T47D (cell line): ENCODE results near the gene IL17RC.
A peak's percentile ranks its signal among the peaks of the same experiment; 100 is the strongest.
"Not testable (repeated sequence)": the region's sequence is repeated elsewhere in the genome, so short reads cannot be mapped to it uniquely, and the experiment has no call there.

ENCODE experiments used
- DNase-seq, 2 experiments: peaks; one replicate each; pipeline versions ENCODE4 v3.0.0 to v3.0.0-alpha.2; 2011 to 2012; ENCODE audit warnings: low read depth in 1 of 2, low spot score in 1 of 2
- JUND ChIP-seq: IDR thresholded peaks from 2 replicates; pipeline ENCODE4 v1.6.1; 2012; ENCODE audit warnings: low read depth
- in situ Hi-C: cut with HindIII; loops from 2 replicates; pipeline ENCODE4 v1.10.0; 2016; ENCODE audit warnings: low sequenced_read_pairs, low pct_unique_long_range_greater_than_20kb

IL17RC gene

DNA sequence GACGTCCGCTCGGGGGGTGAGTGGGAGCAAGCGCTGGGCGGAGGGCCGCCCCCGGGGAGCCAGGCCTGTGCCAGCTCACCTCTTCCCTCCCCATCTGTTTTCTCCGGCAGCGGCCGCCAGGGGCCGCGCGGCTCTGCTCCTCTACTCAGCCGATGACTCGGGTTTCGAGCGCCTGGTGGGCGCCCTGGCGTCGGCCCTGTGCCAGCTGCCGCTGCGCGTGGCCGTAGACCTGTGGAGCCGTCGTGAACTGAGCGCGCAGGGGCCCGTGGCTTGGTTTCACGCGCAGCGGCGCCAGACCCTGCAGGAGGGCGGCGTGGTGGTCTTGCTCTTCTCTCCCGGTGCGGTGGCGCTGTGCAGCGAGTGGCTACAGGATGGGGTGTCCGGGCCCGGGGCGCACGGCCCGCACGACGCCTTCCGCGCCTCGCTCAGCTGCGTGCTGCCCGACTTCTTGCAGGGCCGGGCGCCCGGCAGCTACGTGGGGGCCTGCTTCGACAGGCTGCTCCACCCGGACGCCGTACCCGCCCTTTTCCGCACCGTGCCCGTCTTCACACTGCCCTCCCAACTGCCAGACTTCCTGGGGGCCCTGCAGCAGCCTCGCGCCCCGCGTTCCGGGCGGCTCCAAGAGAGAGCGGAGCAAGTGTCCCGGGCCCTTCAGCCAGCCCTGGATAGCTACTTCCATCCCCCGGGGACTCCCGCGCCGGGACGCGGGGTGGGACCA is 16.1 kb downstream of the IL17RC start:
- in situ Hi-C loops = no loop called here
- peak in 1 of 2 experiments; percentile 82 for DNase-seq
- TF ChIP-seq JUND = no peak

DNA sequence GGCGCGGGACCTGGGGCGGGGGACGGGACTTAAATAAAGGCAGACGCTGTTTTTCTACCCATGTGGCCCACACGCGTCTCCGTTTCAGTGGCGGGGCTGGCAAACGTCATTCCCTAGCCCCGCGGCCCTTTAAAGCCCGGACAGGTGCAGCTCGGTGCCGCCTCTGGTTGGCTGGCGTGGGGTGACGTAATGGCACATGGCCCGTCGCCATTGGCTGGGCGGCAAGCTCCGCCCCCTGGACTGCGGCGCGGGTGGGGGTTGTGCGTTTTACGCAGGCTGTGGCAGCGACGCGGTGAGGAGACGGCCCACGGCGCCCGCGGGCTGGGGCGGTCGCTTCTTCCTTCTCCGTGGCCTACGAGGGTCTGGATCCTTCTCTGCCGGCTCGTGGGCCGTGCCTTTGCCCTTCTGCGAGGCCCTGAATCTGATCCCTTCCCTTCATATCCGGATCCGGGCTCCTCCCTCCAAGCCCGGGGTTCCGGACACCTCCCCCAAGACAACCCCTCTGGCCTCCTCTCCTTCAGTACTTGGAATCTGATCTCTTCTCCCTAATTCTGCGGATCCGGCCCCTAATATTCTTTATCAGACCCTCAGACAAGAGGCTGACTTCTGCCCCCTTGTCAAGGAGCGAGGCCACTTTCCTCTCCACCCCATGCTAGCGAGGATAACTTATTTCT is 16.8 kb downstream of the IL17RC start, which contains the start of gene CRELD1:
Gene CRELD1 (plus strand): TSS at position 274 of the 674 bp plus-strand sequence. CDS start 605 bp downstream, outside the sequence.
- TF ChIP-seq JUND = no peak
- in situ Hi-C loops = no loop called here
- DNase-seq = peak; percentile 67 to 98

DNA sequence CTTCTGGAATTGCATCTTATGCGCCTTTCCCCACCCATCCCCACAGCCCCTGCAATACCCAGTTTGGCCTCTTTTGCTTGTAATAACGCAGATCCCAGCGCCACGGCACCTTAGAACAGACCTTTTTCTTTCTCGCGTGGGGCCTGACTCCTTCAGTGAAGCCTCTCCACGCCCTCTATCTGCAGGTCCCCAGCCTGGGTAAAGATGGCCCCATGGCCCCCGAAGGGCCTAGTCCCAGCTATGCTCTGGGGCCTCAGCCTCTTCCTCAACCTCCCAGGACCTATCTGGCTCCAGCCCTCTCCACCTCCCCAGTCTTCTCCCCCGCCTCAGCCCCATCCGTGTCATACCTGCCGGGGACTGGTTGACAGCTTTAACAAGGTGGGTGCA is 17.3 kb downstream of the IL17RC start:
- in situ Hi-C loops = no loop called here
- TF ChIP-seq JUND = no peak
- DNase-seq = no peak

DNA sequence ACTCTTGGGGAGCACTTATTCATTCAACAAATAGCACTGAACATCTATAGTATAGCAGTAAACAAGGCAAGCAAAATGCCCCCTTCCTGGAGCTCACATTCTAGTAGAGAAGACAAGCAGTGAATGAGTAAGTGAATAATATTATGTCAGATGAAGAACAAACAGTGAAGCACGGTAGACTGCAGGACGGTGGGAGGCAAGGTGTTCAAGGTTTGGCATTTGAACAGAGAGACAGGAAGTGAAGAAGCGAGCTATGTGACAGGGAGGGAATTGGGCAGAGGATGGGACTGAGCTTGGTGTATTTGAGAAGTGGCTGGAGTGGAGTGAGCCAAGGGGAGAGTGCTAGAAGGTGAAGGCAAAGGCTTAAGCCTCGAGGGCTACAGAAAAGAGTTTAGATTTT is 18.1 kb downstream of the IL17RC start:
- no peak for TF ChIP-seq JUND
- in situ Hi-C loops = no loop called here
- no peak for DNase-seq

DNA sequence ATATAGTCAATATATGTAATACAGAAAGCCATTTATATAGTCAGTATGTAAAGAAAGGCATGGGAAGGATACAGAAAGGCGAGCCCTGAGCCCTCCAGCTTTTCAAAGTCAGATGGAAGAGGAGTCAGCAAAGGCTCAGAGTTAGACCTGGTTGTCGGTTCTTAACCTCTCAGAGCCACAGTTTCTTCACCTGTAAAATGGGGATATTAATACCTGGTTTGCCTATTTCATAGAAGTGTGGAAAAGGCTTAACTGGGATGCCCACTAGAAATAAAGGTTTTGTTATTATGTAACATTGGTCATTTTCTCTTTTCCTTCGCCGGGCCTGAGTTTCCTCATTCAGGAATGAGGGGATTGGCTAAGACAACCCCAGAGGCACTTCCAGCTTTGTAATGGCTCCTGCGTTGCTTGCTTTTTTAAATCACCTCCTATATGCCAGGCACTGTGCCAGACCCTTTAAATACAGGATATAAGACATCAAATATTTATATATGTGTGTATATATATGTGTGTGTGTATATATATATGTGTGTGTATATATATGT is 19.1 kb downstream of the IL17RC start:
- in situ Hi-C loops = no loop called here
- no peak for DNase-seq
- no peak for TF ChIP-seq JUND

DNA sequence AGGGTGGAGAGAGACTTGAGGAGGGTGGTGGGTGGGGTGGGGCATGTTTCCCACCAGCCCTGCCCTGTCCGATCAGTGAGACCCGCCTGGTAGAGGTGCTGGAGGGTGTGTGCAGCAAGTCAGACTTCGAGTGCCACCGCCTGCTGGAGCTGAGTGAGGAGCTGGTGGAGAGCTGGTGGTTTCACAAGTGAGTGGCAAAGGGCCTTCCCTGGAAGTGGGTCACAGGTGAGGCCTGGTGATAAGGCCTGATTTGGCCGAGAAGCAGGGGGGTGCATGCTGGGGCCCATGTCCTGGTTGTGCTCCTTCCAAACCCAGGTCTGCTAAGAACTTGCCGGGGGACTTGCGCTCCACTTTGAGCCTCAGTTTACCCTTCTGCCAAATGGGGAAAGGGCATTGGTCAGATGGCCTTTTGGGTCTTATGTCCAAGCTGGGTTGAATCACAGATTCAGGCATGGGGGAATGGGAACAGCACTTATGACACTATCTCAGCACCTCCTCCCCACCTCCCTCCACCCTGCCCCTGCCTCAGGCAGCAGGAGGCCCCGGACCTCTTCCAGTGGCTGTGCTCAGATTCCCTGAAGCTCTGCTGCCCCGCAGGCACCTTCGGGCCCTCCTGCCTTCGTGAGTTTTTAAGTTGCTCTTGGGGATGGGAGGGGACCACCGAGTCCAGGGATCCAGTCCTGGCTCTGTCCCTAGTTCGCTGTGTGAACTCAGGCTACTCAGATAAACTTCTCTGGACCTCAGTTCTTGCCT is 20.8 kb downstream of the IL17RC start:
- no peak for DNase-seq
- TF ChIP-seq JUND = no peak
- in situ Hi-C loops = no loop called here

DNA sequence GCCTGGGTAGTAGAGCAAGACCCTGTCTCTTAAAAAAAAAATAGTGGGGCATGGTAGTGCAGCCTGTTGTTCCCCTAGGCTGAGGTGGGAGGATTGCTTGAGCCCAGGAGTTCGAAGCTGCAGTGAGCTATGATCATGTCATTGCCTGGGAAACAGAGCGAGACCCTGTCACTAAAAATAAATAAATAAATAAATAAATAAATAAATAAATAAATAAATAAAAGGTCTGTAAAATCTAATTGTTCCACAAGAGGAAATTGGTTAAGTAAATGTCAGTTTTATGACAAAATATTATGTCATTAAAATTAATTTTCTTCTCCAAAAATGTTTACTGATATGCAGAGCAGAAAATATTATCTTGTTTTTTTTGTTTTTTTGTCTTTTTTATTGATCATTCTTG is 22.1 kb downstream of the IL17RC start:
- DNase-seq = no peak
- TF ChIP-seq JUND = no peak
- in situ Hi-C loops = no loop called here

DNA sequence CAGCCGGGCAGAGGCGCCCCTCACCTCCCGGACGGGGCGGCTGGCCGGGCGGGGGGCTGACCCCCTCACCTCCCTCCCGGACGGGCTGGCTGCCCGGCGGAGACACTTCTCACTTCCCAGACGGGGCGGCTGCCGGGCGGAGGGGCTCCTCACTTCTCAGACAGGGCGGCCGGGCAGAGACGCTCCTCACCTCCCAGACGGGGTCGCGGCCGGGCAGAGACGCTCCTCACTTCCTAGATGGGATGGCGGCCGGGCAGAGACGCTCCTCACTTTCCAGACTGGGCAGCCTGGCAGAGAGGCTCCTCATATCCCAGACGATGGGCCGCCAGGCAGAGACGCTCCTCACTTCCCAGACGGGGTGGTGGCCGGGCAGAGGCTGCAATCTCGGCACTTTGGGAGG is 23.0 kb downstream of the IL17RC start:
- DNase-seq, in situ Hi-C loops: not testable (repeated sequence)

DNA sequence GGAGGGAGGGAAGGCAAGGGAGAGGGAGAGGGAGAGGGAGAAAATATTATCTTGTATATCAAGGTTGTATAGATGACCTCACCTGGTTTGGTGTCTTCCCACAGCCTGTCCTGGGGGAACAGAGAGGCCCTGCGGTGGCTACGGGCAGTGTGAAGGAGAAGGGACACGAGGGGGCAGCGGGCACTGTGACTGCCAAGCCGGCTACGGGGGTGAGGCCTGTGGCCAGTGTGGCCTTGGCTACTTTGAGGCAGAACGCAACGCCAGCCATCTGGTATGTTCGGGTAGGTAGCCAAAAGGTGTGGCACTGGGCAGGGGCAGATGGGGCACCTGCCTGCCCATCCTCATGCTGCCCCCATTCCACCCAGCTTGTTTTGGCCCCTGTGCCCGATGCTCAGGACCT is 23.8 kb downstream of the IL17RC start:
- in situ Hi-C loops = no loop called here
- no peak for TF ChIP-seq JUND
- no peak for DNase-seq

DNA sequence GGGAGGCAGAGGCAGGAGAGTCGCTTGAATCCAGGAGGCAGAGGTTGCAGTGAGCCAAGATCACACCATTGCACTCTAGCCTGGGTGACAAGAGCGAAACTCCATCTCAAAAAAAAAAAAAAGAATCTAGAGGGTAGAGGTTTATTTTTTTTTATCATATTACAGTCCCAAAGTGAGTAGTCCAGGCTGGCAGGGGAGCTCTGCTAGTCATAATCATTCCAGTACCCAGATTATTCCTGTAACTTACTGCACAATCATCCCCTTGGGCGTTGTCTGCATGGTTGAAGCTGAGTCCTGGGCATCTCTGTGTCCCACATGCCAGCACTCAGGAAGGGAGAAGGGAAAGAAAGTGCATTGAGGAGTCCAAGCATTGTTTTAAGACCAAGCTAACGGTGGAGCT is 25.3 kb downstream of the IL17RC start:
- no peak for DNase-seq
- in situ Hi-C loops = no loop called here
- no peak for TF ChIP-seq JUND

DNA sequence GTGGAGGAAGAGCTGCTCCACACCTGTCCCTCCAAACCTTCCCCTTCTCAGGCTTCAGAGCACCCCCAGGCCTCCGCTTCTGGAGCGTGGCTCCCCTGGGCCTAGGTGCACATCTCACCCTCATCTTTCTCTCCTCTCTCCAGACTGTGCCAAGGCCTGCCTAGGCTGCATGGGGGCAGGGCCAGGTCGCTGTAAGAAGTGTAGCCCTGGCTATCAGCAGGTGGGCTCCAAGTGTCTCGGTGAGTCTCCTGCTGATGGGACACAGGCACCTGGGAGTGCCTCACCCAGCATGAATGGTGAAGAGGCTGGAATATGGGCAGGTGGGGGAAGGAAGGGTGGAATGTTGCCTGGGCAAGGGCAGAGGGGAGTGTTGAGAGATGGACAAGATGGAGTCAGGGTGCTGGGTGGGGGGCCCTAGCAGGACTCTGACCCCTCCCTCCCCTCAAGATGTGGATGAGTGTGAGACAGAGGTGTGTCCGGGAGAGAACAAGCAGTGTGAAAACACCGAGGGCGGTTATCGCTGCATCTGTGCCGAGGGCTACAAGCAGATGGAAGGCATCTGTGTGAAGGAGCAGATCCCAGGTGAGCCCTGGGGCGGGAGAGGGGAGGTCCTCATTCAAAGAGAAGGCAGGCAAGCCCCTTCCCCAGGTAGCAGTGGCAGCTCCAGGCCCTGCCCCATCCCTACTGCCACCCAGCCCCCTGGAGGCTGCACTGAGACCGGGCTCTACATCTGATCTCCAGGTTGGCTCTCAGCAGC is 26.2 kb downstream of the IL17RC start:
- TF ChIP-seq JUND = no peak
- no peak for DNase-seq
- in situ Hi-C loops = no loop called here

DNA sequence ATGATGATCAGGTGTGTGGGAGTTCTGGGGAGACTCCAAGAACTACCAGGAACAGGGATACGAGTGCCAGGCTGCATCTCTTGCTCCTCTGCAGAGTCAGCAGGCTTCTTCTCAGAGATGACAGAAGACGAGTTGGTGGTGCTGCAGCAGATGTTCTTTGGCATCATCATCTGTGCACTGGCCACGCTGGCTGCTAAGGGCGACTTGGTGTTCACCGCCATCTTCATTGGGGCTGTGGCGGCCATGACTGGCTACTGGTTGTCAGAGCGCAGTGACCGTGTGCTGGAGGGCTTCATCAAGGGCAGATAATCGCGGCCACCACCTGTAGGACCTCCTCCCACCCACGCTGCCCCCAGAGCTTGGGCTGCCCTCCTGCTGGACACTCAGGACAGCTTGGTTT is 27.4 kb downstream of the IL17RC start:
- in situ Hi-C loops = no loop called here
- no peak for TF ChIP-seq JUND

More for the DNA sequence above, 27.4 kb downstream of the IL17RC start:
- DNase-seq = no peak
